ENCODE measurements around the gene EME2.

DNA sequence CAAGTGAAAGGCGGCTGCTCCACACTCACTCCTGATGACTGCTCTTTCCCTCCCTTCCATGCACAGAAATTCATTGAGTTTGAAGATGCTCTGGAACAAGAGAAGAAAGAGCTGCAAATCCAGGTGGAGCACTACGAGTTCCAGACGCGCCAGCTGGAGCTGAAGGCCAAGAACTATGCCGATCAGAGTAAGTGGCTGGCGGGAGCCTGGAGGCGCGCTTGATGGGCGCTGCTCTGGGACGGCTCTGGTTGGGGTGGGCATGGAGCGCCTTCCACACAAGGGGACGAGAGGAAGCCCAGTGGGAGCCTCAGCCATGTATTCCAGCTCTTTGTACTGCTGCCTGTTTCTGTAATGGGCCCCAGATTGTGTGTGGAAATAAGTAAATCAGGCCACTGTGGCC lies 48.1 kb upstream of the EME2 start:
- TF ChIP-seq, protein P1, sequence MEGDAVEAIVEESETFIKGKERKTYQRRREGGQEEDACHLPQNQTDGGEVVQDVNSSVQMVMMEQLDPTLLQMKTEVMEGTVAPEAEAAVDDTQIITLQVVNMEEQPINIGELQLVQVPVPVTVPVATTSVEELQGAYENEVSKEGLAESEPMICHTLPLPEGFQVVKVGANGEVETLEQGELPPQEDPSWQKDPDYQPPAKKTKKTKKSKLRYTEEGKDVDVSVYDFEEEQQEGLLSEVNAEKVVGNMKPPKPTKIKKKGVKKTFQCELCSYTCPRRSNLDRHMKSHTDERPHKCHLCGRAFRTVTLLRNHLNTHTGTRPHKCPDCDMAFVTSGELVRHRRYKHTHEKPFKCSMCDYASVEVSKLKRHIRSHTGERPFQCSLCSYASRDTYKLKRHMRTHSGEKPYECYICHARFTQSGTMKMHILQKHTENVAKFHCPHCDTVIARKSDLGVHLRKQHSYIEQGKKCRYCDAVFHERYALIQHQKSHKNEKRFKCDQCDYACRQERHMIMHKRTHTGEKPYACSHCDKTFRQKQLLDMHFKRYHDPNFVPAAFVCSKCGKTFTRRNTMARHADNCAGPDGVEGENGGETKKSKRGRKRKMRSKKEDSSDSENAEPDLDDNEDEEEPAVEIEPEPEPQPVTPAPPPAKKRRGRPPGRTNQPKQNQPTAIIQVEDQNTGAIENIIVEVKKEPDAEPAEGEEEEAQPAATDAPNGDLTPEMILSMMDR (conservative IDR thresholded peaks at IDR 0.05 in 1 of 2, IDR thresholded peaks at IDR 0.05 in 1 of 2; ENCODE audit: low read depth in 1 of 2, low read length in 2 of 2): no peak
- no peak for TF ChIP-seq EZH2 (IDR thresholded peaks at IDR 0.05; ENCODE audit: low read length, missing control alignments)
